GM12878 (cell line): ENCODE measurements around the gene CA11. TPM values are rescaled to one million over a fixed set of nuclear protein-coding genes. Genes with fewer than 3 reads are reported as not detected.

Source experiments
- BCL3 ChIP-seq: IDR thresholded peaks from 2 replicates; pipeline ENCODE4 v1.6.1; 2011; ENCODE audit warnings: borderline replicate concordance, low read depth, mild to moderate bottlenecking, moderate library complexity, low read length; ENCODE audit not compliant: insufficient read depth, poor library complexity, severe bottlenecking
- CBX5 ChIP-seq: sonication (generic); IDR thresholded peaks from 2 replicates; pipeline ENCODE4 v1.6.1; 2016; ENCODE audit warnings: low read depth, moderate library complexity, mild to moderate bottlenecking, inconsistent platforms
- CEBPB ChIP-seq, 2 experiments: fragments of 150-350 bp in 1 of 2; IDR thresholded peaks; 2 replicates each; pipeline ENCODE4 v1.6.1; 2012 to 2014; ENCODE audit warnings: low read depth in 2 of 2, low read length in 2 of 2, borderline replicate concordance in 1 of 2, inconsistent platforms in 1 of 2
- CUX1 ChIP-seq: IDR thresholded peaks from 2 replicates; pipeline ENCODE4 v1.6.1; 2012; ENCODE audit warnings: improper control_type of control experiment, low read depth, low read length; ENCODE audit not compliant: insufficient replicate concordance
- IKZF1 ChIP-seq: fragments of 450-650 bp; conservative IDR thresholded peaks from 2 replicates; pipeline ENCODE4 v1.6.1; 2017; ENCODE audit warnings: antibody characterized with exemption, mild to moderate bottlenecking
- MTA2 ChIP-seq: fragments of 450-650 bp; IDR thresholded peaks from 2 replicates; pipeline ENCODE4 v1.6.1; 2016; ENCODE audit warnings: low read depth, mild to moderate bottlenecking, moderate library complexity
- NFYA ChIP-seq: IDR thresholded peaks from 2 replicates; pipeline ENCODE4 v1.6.1; 2011; ENCODE audit warnings: low read depth, mild to moderate bottlenecking, low read length, improper control_type of control experiment, borderline replicate concordance
- POLR2A ChIP-seq: IDR thresholded peaks from 2 replicates; pipeline ENCODE4 v1.6.1; 2011; ENCODE audit warnings: low read depth, mild to moderate bottlenecking, low read length
- SUZ12 ChIP-seq: fragments of 200-600 bp; sonication (generic); IDR thresholded peaks from one replicate; pipeline ENCODE4 v1.6.1; 2018; ENCODE audit warnings: antibody characterized with exemption, mild to moderate bottlenecking; ENCODE audit not compliant: unreplicated experiment
- TCF7 ChIP-seq: IDR thresholded peaks from 2 replicates; pipeline ENCODE4 v1.6.1; 2014; ENCODE audit warnings: antibody characterized with exemption, borderline replicate concordance
- WRNIP1 ChIP-seq: IDR thresholded peaks from 2 replicates; pipeline ENCODE4 v1.6.1; 2011; ENCODE audit warnings: low read depth, low read length, improper control_type of control experiment, borderline replicate concordance
- polyA plus RNA-seq, 11 experiments: library from polyadenylated mRNA; depleted of rRNA in 4 of 11; unstranded in 6 of 11; stranded (reverse) in 5 of 11; fragments of >200 nt; fragmentation: Nextera tagmentation in 4 of 11; fragmentation: Illumina TruSeq in 1 of 11; extraction: Ambion mirVana in 4 of 11; extraction: Trizol in 1 of 11; gene quantifications; 1 replicate in 1 of 11; 2 replicates in 10 of 11; pipeline versions ENCODE4 v1.2.1 to v1.2.3, GENCODE V29; 2011 to 2016; ENCODE audit warnings: inconsistent platforms in 2 of 11, missing spikeins in 2 of 11, low read depth in 1 of 11
- total RNA-seq, 4 experiments: library from RNA; depleted of rRNA in 3 of 4; stranded (reverse); fragments of >200 nt in 3 of 4; fragmentation: Illumina TruSeq in 1 of 4; extraction: Trizol in 1 of 4; gene quantifications; 2 replicates each; pipeline versions ENCODE4 v1.2.1 to v1.2.3, GENCODE V29; 2013 to 2021
- TF ChIP-seq, protein P1 (sequence below): fragments of 150-350 bp; IDR thresholded peaks from 2 replicates; pipeline ENCODE4 v1.6.1; 2016; ENCODE audit warnings: low read depth, low read length
- TF ChIP-seq, protein P2 (sequence below): fragments of 450-650 bp; conservative IDR thresholded peaks from 2 replicates; pipeline ENCODE4 v1.6.1; 2017; ENCODE audit warnings: mild to moderate bottlenecking, moderate library complexity
- TF ChIP-seq, protein P3 (sequence below), 3 experiments: IDR thresholded peaks in 2 of 3; conservative IDR thresholded peaks in 1 of 3; 2 replicates each; pipeline ENCODE4 v1.5.1; 2011; ENCODE audit warnings: low read depth in 3 of 3, low read length in 3 of 3, mild to moderate bottlenecking in 3 of 3, control low read depth in 2 of 3, moderate library complexity in 2 of 3, inconsistent platforms in 1 of 3, mixed read lengths in 1 of 3; ENCODE audit not compliant: control insufficient read depth in 2 of 3, insufficient read depth in 1 of 3; ENCODE audit errors: extremely low read depth in 1 of 3

Gene CA11
- total and polyA plus RNA-seq, 10 of the 15 experiments (the other 5 are each of a cell fraction or from before 2014, with no cell fraction given), result 1.7 to 7.5 (median 2.4) TPM

DNA sequence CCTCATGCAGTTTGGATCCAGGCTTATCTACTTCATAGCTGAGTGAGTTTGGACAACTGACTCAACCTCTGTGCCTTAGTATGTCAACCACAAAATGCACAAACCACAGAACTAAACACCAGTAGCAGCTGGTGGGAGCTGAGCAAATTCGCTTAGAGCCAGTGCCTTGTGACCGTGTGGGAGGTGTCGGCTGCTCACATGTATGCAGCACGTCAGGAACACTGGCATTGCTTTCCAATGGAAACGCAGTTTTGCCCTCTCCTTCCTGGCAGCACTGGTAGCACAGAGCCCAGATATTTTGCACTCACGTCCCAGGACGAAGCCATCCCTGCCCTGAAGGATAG, 35.1 kb upstream of the CA11 start (continued):
- TF ChIP-seq, protein P1, sequence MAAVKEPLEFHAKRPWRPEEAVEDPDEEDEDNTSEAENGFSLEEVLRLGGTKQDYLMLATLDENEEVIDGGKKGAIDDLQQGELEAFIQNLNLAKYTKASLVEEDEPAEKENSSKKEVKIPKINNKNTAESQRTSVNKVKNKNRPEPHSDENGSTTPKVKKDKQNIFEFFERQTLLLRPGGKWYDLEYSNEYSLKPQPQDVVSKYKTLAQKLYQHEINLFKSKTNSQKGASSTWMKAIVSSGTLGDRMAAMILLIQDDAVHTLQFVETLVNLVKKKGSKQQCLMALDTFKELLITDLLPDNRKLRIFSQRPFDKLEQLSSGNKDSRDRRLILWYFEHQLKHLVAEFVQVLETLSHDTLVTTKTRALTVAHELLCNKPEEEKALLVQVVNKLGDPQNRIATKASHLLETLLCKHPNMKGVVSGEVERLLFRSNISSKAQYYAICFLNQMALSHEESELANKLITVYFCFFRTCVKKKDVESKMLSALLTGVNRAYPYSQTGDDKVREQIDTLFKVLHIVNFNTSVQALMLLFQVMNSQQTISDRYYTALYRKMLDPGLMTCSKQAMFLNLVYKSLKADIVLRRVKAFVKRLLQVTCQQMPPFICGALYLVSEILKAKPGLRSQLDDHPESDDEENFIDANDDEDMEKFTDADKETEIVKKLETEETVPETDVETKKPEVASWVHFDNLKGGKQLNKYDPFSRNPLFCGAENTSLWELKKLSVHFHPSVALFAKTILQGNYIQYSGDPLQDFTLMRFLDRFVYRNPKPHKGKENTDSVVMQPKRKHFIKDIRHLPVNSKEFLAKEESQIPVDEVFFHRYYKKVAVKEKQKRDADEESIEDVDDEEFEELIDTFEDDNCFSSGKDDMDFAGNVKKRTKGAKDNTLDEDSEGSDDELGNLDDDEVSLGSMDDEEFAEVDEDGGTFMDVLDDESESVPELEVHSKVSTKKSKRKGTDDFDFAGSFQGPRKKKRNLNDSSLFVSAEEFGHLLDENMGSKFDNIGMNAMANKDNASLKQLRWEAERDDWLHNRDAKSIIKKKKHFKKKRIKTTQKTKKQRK, result no peak
- TF ChIP-seq POLR2A, result no peak
- no peak for TF ChIP-seq CUX1
- no peak for TF ChIP-seq WRNIP1
- no peak for TF ChIP-seq CEBPB (IDR thresholded peaks at IDR 0.05; ENCODE audit: borderline replicate concordance in 1 of 2, low read depth in 2 of 2, low read length in 2 of 2)
- TF ChIP-seq CBX5, result no peak
- peak; percentile 71; the same call in 1 of the 2 replicates for TF ChIP-seq MTA2
- no peak for TF ChIP-seq BCL3
- TF ChIP-seq, protein P2, sequence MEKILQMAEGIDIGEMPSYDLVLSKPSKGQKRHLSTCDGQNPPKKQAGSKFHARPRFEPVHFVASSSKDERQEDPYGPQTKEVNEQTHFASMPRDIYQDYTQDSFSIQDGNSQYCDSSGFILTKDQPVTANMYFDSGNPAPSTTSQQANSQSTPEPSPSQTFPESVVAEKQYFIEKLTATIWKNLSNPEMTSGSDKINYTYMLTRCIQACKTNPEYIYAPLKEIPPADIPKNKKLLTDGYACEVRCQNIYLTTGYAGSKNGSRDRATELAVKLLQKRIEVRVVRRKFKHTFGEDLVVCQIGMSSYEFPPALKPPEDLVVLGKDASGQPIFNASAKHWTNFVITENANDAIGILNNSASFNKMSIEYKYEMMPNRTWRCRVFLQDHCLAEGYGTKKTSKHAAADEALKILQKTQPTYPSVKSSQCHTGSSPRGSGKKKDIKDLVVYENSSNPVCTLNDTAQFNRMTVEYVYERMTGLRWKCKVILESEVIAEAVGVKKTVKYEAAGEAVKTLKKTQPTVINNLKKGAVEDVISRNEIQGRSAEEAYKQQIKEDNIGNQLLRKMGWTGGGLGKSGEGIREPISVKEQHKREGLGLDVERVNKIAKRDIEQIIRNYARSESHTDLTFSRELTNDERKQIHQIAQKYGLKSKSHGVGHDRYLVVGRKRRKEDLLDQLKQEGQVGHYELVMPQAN, result no peak
- no peak for TF ChIP-seq NFYA
- TF ChIP-seq, protein P3, sequence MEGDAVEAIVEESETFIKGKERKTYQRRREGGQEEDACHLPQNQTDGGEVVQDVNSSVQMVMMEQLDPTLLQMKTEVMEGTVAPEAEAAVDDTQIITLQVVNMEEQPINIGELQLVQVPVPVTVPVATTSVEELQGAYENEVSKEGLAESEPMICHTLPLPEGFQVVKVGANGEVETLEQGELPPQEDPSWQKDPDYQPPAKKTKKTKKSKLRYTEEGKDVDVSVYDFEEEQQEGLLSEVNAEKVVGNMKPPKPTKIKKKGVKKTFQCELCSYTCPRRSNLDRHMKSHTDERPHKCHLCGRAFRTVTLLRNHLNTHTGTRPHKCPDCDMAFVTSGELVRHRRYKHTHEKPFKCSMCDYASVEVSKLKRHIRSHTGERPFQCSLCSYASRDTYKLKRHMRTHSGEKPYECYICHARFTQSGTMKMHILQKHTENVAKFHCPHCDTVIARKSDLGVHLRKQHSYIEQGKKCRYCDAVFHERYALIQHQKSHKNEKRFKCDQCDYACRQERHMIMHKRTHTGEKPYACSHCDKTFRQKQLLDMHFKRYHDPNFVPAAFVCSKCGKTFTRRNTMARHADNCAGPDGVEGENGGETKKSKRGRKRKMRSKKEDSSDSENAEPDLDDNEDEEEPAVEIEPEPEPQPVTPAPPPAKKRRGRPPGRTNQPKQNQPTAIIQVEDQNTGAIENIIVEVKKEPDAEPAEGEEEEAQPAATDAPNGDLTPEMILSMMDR (IDR thresholded peaks at IDR 0.05 in 2 of 3, conservative IDR thresholded peaks at IDR 0.05 in 1 of 3; ENCODE audit: control insufficient read depth in 2 of 3, extremely low read depth in 1 of 3, insufficient read depth in 1 of 3, low read depth in 3 of 3, low read length in 3 of 3), result no peak
- TF ChIP-seq TCF7, result no peak
- TF ChIP-seq SUZ12, result no peak
- TF ChIP-seq IKZF1, result peak; percentile 94
